AG09319 (cell line): Measurements from ENCODE around the gene CHST12.

Experiments used
- DNase-seq: peaks from one replicate; pipeline ENCODE4 v3.0.0-alpha.2; 2010; ENCODE audit warnings: low read depth; ENCODE audit errors: extremely low read depth
- TF ChIP-seq, protein P1 (sequence below): IDR thresholded peaks from 2 replicates; pipeline ENCODE4 v1.5.1; 2011; ENCODE audit warnings: low read depth, mild to moderate bottlenecking, inconsistent platforms, low read length, moderate library complexity

CHST12 gene

GRCh38 chr7:2433713-2434550, 30.5 kb downstream of the CHST12 start:
- TF ChIP-seq, protein P1, sequence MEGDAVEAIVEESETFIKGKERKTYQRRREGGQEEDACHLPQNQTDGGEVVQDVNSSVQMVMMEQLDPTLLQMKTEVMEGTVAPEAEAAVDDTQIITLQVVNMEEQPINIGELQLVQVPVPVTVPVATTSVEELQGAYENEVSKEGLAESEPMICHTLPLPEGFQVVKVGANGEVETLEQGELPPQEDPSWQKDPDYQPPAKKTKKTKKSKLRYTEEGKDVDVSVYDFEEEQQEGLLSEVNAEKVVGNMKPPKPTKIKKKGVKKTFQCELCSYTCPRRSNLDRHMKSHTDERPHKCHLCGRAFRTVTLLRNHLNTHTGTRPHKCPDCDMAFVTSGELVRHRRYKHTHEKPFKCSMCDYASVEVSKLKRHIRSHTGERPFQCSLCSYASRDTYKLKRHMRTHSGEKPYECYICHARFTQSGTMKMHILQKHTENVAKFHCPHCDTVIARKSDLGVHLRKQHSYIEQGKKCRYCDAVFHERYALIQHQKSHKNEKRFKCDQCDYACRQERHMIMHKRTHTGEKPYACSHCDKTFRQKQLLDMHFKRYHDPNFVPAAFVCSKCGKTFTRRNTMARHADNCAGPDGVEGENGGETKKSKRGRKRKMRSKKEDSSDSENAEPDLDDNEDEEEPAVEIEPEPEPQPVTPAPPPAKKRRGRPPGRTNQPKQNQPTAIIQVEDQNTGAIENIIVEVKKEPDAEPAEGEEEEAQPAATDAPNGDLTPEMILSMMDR, result no peak
- no peak for DNase-seq

GRCh38 chr7:2435146-2435545, 31.7 kb downstream of the CHST12 start:
- DNase-seq, result no peak
- TF ChIP-seq, protein P1, result no peak

GRCh38 chr7:2436341-2437104, 33.1 kb downstream of the CHST12 start:
- TF ChIP-seq, protein P1, result no peak
- no peak for DNase-seq

DNA sequence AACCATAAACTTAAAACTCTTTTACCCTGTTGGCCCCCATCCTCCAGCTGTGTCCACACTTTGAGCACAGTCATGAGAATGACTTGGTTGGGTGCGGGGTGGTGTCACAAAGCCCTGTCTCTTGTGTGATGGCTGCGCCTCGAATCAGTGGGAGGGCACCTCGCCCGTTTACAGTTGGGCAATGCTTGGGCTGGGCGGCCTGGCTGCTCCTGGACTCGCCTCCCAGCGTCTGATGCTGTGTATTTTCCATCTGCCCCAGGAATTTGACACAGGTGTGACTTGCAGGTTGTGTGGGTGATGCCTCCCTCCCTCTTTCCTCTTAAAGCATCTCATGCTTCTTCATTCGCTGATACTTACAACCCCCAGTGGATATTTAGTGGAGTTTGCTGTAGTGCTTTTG, 33.7 kb downstream of the CHST12 start:
- TF ChIP-seq, protein P1, result no peak

DNA sequence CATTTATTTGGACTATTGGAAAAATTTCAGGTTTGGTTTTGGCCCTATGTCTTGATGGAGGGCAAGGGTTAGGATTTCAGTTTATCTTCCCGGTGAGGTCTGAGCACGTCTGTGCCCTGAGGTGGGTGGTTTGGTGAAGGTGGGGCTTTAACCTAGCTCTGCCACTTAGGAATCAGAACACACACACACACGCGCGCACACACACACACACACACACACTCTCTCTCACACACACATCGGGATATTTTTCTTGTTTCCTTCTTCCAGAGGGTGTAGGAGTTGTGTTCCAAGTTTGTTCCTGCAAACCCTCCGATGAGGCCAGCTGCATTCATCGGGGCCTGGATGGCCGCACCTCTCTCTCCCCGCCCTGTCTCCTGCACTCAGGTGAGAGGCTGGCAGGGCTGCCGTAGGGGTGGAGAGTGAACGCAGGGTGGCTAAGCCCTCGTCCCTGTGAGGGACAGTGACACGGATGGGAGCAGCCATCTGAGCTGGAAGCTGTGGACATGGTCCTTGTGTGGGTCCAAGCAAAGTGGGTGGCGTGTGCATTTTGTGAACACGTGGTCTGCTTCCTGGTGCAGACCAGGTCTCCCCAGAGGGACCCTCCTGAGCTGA, 34.2 kb downstream of the CHST12 start:
- TF ChIP-seq, protein P1, result no peak
- DNase-seq, result no peak

More for the DNA sequence above, 33.7 kb downstream of the CHST12 start:
- DNase-seq, result no peak

GRCh38 chr7:2438186-2438585, 34.8 kb downstream of the CHST12 start:
- DNase-seq, result no peak
- TF ChIP-seq, protein P1, result no peak

DNA sequence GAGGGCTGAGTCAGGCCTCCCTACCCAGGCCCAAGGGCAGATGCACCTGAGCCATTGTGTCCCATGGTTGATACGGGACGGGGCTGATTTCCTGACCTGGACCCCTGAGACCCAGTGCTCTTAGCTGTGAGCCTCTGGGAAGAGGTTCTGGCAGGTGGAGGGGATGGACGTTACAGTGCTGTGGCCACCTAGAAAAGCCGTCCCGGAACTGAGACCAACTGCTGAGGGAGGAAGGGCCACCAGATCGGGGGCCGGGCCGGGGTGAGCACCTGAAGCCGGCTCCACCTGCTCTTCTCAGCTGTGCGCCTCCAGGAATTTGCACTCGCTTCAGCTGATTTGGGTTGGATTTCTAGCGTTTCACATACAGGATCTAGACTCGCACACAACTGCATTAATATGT, 35.4 kb downstream of the CHST12 start:
- no peak for DNase-seq

More for the DNA sequence above, 35.4 kb downstream of the CHST12 start:
- TF ChIP-seq, protein P1, result no peak
